ENCODE data around the gene GTF2H1.

Gene GTF2H1

GRCh38 chr11:18312012-18312411, 10.4 kb upstream of the GTF2H1 start:
- TF ChIP-seq, protein P1, sequence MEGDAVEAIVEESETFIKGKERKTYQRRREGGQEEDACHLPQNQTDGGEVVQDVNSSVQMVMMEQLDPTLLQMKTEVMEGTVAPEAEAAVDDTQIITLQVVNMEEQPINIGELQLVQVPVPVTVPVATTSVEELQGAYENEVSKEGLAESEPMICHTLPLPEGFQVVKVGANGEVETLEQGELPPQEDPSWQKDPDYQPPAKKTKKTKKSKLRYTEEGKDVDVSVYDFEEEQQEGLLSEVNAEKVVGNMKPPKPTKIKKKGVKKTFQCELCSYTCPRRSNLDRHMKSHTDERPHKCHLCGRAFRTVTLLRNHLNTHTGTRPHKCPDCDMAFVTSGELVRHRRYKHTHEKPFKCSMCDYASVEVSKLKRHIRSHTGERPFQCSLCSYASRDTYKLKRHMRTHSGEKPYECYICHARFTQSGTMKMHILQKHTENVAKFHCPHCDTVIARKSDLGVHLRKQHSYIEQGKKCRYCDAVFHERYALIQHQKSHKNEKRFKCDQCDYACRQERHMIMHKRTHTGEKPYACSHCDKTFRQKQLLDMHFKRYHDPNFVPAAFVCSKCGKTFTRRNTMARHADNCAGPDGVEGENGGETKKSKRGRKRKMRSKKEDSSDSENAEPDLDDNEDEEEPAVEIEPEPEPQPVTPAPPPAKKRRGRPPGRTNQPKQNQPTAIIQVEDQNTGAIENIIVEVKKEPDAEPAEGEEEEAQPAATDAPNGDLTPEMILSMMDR (IDR thresholded peaks at IDR 0.05; ENCODE audit: low read depth, low read length), result no peak
- DNase-seq (ENCODE audit: extremely low read depth, low read depth), result no peak

DNA sequence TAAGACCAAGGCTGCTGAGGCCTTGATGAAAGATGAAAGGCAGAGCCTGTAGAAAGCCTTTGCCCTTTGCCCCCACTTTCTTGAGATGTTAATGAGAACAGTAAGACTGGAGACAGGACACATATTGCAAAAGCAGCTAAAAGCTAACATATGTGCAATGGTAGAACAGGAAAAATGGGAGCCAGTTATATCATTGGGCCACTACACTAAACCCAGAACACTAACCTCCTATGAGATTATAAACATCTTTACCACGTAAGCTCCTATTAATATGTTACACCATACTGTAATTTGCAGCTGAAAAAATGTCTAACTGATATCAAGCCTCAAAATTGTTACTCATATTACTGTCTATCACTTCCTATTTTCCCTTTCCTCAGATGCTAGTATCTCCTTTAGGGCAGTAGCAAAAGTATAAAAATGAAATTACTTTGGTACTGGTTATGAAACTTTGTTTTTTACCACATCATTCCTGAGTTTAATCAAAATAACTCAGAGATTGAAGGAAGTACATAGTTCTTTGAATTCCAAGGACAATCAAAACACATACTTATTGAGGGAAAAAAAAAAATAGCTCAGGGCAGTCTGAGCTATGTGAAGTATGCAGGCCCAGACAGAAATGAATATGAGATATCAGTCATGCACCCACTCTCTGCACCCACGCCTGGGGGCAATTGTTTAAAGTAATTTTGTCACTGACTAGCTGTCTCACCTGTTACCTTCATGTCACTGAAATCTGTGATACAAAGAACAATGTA, 9.5 kb upstream of the GTF2H1 start:
- TF ChIP-seq, protein P1 (IDR thresholded peaks at IDR 0.05; ENCODE audit: low read depth, low read length), result no peak
- DNase-seq (ENCODE audit: extremely low read depth, low read depth), result peak; percentile 51

DNA sequence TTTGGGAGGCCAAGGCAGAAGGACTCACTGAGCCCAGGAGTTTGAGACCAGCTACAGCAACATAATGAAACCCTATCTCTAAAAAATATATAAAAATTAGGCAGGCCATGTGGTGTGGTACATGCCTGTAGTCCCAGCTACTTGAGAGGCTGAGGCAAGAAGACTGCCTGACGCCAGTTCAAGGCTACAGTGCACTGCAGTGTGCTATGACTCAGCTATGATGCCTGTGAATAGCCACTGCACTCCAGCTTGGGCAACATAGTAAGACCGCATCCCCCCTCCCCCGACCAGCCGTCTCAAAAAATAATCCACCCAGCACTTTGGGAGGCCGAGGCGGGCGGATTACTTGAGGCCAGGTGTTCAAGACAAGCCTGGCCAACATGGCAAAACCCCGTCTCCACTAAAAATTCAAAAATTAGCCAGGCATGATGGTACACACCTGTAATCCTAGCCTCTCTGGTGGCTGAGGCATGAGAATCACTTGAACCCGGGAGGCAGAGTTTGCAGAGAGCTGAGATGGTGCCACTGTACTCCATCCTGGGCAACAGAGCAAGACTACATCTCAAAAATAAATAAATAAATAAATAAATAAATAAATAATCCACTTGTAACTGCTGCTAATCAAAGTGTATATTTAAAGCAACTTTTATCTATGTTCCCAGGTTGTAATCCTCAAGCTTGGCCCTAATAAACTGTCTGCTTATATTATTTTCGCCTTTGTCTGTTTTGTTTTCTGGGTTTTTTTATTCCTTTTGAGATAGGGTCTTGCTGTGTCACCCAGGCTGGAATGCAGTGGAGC, 8.2 kb upstream of the GTF2H1 start:
- TF ChIP-seq, protein P1 (IDR thresholded peaks at IDR 0.05; ENCODE audit: low read depth, low read length), result no peak
- DNase-seq (ENCODE audit: extremely low read depth, low read depth), result no peak

DNA sequence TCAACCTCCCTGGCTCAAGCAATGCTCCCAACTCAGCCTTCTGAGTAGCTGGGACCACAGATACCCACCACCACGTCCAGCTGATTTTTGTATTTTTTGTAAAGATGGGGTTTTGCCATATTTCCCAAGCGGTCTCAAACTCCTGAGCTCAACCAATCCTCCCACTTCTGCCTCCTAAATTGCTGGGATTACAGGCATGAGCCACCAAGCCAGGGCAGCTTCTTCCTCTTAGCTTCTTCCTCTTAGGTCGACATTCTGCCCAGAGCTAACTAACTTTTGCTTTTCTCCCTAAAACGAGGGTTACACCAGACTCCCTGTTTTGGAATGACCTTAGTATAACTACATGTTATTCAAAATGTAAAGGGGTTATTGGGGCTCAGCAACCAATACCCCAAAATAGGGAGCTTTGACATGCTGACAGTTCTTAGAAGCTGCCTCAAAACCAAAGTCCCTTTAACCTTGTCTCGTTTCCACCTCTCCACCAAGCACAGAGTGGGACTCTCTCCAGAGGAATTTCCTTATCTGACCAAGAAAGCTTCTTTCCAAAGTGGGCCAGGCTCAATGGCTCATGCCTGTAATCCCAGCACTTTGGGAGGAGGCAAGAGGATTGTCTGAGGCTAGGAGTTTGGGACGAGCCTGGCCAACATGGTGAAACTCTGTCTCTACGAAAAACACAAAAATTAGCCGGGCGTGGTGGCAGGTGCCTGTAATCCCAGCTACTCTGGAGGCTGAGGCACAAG, 7.4 kb upstream of the GTF2H1 start:
- no peak for DNase-seq (ENCODE audit: extremely low read depth, low read depth)
- TF ChIP-seq, protein P1 (IDR thresholded peaks at IDR 0.05; ENCODE audit: low read depth, low read length), result no peak

DNA sequence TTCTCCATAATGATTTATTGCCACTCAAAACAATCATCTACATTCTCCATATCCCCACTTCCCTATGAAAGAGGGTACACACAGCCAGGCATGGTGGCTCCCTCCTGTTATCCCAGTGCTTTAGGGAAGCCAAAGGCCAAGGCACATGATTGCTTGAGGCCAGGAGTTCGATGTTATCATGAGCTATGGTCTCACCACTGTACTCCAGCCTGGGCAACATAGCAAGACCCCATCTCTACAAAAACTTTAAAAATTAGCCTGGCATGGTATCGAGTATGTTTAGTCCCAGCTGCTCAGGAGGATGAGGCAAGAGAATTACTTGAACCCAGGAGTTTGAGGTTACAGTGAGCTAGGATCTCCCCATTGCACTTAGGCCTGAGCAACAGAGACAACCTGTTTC, 6.5 kb upstream of the GTF2H1 start:
- TF ChIP-seq, protein P1 (IDR thresholded peaks at IDR 0.05; ENCODE audit: low read depth, low read length), result no peak
- no peak for DNase-seq (ENCODE audit: extremely low read depth, low read depth)

GRCh38 chr11:18317551-18317950, 4.8 kb upstream of the GTF2H1 start:
- TF ChIP-seq, protein P1 (IDR thresholded peaks at IDR 0.05; ENCODE audit: low read depth, low read length), result no peak

More at GRCh38 chr11:18317551-18317950, 4.8 kb upstream of the GTF2H1 start:
- DNase-seq (ENCODE audit: extremely low read depth, low read depth), result no peak

Data from AG09319 (cell line).